Activated CD4-positive, alpha-beta T cell treated with anti-CD3 and anti-CD28 coated beads, Interleukin-2, Interleukin-6, amounts not matched to agents 100 ng/mL and 50 ng/mL, durations not matched to agents 16 hours and 8 hours (primary cell): ENCODE results near the gene APIP.

Experiments used
- DNase-seq: peaks from one replicate; pipeline ENCODE4 v3.0.0-alpha.2; 2020

Gene APIP

DNA sequence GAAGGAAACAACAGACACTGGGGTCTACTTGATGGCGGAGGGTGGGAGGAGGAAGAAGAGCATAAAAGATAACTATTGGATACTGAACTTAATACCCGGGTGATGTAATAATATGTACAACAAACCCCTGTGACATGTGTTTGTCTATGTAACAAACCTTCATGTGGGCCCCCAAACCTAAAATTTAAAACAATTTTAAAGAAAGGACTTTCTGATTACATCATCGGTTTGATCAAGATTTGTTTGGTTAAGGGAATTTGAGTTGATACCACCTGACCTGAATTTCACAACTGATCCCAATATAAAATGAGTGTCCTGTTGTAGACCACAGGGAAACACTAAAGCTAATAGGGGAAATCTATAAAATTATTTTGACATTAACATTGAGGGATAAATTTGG lies 34.3 kb downstream of the APIP start:
- no peak for DNase-seq

DNA sequence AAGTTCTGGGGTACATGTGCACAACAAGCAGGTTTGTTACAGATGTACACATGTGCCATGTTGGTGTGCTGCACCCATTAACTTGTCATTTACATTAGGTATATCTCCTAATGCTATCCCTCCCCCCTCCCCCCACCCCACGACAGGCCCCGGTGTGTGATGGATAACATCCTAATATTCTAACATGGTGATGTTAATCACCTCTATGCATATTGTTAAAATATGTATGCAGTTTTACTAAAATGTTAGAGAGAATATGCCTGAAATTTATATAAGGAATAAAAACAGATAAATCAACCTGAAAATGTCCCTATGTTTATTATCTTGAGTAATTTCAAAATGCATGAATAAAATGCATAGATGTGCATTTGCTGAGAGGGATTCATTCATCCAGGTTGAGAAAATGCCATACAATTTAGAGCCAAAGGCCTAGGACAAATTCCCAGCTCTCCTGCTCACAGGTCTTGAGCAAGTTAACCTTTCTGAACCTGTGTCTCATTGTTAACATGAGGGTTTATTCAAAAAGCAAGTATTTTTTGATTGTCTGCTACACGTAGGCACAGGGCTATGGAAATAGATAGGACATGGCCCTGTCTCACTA lies 38.7 kb downstream of the APIP start:
- no peak for DNase-seq

DNA sequence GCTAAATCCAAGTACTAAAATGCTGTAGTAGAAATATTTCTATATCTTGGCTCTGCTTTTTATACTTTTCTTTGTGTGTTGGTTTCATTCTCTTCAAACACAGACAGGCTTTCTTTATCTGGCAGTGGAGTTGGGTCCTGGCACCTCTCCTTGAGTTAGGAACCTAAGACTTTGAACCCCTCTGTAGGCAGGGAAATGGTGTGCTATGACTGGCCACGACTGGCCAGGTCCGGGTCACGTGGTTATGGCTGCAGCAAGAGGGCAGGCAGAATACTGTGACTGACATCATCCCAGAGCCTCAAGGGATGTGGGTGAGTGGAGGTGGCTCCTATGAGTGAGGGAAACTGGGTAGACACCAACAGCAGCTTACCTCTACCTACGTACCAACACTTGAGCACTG lies 42.0 kb downstream of the APIP start:
- DNase-seq: no peak

DNA sequence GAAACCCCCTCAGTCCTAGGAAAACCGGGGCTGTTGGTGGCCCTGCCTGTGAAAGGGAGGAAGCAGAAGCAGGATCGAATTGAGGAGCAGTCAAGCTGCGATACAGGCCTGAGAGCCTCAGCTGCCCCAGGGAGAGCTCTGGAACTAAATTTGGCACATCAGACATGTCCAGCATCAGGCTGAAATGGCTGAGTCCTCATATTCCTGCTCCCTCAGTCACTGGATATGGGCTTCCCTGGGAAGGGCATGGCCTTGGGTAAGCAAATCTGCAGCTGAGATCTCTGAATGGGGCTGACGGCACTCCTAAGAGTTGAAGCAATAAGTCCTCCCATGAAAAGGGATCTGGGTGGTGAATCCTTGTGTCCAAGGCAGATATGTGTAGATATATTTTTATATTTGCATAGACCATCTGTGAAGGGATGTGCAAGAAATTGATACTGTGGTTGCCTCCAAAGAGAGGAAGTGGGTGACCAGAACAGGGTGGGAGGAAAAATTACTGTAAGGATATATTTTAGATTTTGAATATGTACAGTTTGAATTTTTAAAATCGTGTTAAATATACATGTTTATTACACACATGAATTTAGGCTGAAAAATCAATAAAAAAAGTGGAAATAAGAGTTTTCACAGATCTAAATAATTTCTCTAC lies 45.5 kb downstream of the APIP start:
- no peak for DNase-seq

DNA sequence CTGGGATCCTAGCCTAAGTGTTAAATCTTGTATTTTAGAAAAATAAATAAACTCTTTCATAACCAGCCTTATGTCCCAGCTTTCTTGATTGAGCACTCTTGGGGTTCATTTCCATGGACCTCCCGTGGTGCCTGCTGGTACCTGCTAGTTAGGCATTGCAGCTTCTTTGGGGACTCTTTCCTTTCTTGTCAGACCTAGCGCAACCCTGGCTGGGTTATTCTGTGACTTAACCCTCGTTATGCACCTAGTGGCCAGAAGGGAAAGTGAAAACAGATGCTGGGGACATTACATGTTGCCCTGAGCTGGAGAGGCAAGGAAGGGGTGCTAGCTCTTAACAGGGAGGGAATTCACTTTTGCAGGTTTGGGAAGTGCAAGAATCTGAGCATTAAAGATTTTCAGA lies 46.8 kb downstream of the APIP start:
- no peak for DNase-seq

DNA sequence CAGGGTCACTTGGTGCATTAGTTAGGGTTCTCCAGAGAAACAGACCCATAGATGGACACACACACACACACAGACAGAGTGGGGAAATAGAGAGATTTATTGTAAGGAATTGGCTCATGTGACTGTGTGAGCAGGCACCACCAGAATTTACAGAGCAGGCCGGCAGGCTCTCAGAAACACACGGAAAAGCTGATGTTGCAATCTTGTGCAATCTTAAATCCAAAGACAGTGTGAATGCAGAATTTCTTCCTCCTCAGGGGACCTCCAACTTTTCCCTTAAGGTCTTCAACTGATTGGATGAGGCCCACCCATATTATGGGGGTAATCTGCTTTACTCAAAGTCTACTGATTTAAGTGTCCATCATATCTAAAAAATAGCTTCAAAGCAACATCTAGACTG lies 49.8 kb downstream of the APIP start:
- DNase-seq: no peak

DNA sequence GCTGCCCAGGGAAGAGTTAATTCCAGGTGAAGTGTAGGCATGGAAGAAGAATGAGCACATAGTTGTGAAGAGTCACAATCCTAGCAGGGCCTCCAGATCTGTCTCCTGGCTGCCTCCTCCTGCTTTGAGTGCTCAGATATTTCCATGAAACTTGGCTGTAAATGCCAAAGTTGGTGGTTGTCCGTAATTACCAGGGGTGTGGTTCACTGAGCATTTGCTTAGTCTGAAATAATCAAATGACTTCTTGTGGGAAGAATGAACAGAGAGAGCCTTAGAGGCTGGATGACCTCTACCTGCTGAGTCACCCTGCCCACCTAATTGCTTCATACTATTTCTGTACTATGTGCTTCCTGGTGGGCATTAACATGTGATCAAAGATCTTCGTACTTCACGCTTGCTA lies 50.9 kb downstream of the APIP start:
- DNase-seq: no peak

DNA sequence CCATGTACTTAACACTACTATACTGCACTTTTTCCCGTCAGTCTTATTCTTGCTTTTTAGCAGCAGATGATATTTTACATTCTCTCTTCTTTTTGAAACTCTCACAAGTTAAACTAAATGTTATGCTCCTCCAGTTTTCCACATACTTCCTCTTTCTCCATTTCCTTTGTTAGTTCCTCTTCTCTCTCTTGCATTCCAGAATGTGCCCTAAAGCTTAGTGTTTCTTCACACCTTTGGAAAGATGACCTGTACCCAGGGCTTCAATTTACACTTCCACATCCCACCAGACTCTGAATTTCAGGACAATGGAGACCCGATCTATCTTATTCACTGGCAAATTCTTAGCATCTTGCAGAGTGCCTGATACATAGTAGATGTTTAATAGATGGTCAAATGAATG lies 51.8 kb downstream of the APIP start:
- DNase-seq: no peak

DNA sequence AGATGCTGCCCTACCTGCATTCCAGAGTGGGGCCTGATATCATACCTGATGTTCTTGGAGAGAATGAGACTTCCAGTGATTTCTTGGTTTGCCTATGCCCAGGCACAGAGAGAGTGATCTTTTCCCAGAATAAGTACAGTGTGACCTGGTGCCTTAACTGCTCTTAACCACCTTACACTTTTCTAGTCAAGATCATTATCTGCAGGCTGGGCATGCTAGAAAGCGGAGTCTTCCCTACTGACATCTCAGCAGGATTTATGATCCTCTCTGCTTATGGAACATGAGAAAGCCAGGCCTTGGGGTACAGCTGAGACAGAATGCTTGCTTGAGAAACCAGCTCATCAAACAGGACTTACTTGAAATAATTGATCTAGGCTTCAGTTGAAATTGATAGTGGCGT lies 53.1 kb downstream of the APIP start:
- DNase-seq: no peak

DNA sequence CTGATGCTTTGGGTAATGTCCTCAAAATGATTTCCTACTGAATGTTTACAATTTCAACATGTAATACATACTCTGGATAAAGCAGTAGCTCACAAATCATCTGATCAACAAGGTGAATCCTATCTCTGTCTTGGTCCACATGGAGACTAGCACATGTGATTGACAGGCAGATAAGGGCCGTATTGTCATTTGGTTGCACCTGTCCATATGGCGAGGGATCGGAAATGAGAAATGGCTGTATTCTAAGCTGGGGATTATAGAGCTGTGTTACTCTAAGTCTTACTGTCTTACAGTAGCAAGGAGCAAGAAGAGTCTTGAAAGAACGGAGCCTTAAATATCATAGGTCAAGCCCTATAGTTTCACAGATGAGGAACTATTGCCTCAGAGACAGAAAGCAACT lies 55.7 kb downstream of the APIP start:
- no peak for DNase-seq

DNA sequence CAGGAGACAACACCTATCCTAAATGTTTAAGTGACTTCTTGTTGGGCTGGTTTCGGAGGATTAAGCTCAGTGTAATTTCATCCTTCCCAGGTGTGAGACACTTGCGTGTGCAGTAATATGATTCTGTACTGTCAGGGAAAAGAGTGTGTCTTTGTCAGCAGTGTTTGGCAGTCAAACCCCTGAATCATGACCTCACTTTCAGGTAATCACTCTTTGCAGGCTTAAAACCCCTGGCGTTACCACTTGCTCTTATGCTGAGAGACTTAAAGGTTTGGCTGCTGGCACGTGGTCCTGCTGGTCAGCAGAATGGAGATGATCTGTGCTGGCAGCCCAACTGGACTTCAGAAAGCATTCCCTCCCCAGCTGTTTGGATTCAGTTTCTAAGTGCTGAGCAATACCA lies 56.1 kb downstream of the APIP start:
- no peak for DNase-seq

DNA sequence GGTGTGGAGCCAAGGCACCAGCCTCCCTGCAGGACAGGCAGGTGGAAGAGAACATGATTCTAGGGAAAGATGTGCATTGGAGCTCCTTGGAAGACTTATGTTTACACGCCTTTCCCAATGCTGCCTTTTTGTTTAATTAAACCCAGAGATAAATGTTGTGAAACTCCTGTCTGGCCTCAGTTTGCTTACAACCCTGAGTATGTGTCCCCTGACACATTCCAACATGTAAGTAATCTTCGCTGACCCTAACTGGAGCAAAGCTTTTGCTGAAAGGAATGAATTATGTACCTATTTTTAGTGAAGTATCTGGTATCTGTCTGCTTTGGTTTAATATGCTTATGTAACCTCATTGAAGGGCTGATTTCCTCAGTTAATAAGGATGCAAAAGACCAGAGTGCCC lies 56.7 kb downstream of the APIP start:
- no peak for DNase-seq

DNA sequence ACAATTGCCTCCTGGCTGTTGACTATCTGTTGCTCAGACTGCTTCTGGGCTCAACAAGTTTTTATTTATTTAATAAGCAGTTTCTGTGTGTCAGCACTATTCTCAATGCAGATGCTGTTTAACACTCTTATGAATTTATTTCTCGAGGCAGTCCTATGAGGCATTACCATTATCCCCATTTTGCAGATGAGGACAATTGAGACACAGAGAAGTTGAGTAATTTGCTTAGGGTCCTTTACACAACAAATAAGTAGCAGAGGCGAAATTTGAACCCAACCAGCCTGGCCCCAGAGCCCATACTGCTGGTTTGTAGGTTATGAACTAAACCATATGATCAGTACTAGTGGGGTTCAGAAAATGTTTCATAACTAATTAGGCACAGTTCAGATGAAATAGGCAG lies 58.7 kb downstream of the APIP start:
- no peak for DNase-seq

DNA sequence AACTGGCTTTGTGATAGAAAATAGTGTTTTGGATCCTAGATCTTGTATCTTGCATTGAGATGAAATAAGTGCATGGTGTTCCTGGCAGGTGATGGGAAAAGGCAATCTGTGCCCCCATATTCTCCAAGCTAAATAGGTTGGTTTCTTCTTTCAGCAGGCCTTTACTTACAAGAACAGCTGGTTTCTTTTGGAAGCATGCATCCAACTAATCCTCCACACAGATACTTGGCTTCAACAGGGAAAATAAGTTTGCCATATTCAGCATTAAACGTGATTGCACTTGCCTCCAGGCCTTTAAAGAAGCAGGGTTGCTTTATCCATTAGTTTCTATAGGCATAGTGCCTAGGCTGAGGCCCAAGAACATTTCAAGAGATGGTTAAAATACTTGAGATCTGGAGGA lies 59.9 kb downstream of the APIP start:
- DNase-seq: no peak

DNA sequence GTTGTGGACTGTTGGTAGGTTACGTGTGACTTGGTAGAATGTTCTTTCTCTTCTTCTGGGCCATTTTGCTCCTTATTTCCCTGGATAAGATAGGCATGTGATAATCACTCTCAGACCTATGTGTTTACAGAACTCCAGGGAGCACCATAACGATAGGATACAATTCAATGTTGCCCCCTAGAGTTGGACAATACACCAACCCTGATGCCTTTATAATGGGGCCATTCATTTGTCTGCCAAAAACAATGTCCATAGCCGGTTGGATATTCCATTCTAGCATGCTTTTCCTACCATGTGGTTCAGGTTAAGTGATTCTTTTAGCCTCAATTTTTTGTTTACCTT lies 60.5 kb downstream of the APIP start:
- no peak for DNase-seq

DNA sequence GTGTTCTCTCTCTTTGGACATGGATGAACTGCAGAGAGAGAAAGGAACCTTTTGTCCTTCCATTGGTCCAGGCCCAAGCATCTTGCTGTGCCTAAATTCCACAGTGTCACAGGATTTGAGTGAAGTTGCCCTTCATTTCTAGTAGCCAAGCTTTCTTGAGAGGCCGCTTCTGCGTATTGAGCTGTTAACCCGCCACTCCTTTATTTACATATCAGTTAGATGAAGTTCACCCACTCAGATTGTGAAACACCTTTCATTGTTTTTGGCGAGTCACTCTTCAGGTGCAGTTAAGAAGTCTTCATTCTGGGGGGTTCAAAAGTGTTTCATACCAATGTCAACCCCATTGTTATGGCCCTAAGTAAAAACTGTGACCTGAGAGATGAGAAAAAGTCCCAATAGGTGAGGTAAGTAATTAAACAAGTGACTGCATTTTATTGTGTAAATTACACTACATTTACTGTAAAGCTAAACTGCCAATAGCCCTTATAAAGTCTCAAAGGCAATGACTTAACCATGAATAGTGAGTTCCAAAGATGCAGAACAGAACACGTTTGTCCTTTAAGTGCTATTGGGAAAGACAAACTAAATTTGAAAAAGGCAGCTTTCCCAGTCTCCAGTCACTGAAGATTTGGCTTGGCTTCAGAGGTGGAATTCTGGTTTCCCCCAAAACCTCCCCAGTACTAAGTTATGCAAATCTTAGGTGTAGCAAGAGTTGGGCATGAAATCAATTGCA lies 61.0 kb downstream of the APIP start:
- no peak for DNase-seq

DNA sequence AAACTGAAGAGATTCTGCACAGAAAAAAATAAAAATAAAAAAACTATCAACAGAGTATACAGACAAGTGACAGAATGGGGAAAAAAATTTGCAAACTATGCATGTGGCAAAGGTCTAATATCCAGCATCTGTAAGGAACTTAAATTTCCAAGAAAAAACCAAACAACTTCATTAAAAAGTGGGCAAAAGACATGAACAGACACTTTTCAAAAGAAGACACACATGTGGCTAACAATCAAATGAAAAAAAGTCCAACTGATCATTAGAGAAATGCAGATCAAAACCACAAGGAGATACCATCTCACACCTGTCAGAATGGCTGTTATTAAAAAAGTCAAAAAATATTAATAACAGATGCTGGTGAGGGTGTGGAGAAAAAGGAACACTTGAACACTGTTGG lies 64.3 kb downstream of the APIP start:
- no peak for DNase-seq

DNA sequence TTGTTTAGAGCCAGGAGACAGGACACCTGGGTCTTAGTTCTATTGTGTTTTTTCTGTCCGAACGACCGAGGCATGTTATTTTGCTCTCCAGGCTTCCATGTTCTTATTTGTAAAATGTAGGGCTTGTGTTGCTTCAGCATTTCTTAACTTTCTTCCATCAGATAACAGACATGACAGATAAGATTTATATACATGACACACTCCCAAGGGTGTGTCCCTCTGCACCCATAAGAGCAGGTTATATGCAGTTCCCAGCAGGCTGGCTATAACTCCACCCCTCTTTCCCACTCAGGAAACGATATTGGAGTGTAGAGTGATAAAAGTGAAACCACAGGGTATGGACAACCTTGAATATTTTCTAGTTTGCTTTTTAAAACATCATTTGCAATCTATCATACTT lies 65.8 kb downstream of the APIP start:
- DNase-seq: no peak

DNA sequence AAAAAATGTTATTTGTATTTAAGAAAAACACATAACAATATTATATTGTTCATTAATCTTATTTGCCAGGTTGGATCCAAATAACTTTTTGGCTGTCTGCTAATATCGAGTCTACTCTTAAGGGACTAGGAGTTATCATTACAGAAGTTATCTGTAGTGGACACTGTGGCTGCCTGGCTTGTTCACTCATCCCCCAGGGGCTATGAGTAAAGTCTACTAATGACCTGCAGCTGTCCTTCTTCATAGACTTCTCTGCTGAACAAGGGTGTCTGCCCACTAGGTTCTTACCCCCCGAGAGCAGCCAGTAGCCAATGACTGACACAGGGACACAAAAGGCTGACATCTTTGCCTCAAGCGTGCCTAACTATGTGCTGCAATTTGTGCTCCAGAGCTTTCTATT lies 69.7 kb downstream of the APIP start:
- DNase-seq: no peak

DNA sequence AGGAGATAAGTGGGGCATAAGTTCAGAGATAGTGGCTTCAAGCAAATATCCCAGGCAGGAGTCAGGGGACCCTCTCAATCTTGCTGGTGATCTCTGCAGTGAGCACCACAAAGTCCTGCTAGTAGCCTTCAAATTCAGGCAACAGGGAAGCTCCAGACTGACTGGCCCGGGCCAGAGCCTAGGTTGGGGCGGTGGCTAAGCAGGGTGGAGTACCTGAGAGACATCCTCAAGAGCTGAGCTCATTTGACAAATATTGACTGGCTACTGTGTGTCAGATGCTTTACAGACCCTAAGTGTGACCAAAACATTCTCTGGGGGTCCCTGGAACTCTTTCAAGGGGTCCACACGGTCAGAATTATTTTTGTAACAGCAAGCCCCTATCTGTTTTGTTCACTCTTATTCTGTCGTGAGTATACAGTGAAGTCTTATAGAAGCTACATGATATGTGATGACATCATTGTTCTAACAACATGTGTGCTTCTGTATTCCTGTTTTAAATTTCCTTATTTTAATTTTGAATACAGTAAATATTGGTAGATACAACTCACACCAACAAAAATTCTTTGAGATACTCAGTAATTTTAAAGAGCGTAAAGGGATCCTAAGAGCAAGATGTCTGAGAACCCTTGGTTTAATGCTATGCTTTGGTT lies 71.6 kb downstream of the APIP start:
- no peak for DNase-seq

DNA sequence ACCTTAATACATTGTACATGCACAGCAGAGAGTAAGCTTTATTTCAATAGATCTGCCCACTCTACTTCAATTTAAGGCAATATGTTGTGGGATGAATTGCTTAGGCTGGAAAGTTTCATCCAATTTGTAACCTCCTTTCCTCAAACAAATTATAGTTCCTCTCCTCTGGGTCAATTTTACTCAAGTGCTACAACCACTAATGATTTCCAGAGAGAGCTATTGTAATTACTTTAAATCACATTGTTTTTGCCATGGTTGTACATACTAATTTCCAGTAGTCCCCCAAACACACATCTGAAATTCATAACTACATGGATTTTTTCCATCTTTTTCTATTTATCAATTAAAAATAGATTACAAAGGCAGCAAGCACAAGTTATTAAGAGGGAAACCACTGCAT lies 72.9 kb downstream of the APIP start:
- DNase-seq: no peak

DNA sequence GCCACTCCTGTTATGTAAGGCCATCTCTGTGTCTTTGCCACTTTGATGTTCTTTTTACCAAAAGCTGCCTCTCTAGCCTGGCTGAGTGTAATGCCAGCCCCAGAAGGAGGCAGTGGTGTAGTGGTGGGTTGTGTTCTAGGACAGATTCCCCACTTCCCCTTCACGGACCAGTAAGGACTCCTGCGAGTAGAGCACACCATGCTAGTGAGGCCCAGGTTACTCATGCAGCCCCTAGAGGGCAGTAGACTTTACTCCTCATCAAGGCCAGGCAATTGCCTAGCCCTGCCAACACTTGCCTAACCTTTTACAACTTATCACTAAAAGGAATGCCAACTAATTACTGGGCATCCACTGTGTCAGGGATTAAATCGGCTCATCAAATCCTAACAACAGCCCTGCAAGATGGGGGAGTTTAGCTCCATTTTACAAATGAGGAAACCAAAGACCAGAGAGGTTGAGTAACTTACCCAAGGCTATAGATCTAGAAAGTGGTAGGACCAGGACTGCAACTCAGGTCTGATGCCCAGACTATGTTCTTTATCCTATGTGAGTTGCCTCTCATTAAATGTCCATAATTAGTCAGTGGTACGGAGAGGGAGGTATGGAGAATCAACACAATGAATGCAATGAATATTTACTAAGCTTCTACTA lies 75.3 kb downstream of the APIP start:
- peak; percentile 42 for DNase-seq

DNA sequence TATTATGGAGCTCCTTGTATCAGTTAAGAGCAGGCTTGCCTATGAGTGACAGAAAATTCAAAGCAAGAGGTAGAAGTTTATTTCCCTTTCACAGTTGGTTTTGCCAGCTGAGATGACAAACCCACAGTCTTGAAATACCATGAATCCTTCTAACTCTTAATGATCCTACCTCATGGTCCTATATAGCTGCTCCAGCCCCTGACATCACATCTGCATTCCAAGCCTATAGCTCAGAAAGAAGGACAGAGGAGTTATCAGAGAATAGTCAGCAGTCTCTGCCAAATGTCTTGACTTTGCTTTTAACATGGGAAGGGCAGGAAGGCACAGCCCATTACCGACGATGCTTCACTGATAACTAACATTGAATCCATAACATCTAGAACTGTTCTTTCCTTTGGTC lies 76.2 kb downstream of the APIP start:
- DNase-seq: no peak
